Inflammatory macrophage (primary cell): ENCODE data around the gene EMILIN2.

Experiments
- DNase-seq, 2 donors: peaks; one replicate each; pipeline ENCODE4 v3.0.0-alpha.2; 2020 to 2022

The EMILIN2 gene

DNA sequence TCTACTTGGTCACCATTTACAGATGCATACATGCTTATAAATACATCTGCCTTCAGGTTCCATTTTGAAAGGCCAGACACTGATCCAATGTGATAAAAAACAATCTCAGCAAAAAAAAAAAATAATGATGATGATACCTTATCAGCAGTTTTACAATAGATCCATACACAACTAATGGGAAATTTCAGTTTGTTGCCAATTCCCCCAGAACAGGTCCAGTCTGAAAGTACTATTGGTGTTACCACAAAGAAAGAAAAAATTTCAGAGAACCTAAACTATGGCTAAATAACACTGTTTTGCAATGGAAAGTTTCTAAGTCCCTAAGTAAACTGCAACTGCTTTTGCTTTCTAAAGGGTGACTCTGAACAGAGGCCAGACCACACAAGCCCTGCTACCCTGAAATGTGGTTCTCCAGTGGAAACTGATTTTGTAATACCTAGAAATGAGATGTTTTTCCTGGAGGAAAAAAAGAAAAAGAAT is 112.1 kb downstream of the EMILIN2 start:
- DNase-seq, result peak; percentile 47 to 63

DNA sequence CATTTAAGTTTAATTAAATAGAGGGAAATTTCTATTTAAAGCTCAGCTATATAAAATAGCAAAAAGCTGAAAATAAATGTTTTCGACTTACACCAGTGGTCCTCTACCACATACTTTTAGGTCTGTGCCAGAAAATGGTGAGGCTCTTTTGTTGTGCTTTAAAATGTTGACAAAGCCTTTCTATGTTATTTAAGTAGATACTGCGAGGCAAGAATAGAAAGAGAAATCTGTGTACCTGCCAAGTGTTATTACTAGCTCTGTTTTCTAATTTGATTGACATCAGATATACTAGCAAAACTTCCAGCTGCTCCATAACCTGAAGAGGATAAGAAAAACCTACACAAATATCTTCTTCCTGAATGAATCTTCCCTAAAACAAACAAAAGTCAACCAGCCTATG is 112.5 kb downstream of the EMILIN2 start:
- DNase-seq, result no peak

DNA sequence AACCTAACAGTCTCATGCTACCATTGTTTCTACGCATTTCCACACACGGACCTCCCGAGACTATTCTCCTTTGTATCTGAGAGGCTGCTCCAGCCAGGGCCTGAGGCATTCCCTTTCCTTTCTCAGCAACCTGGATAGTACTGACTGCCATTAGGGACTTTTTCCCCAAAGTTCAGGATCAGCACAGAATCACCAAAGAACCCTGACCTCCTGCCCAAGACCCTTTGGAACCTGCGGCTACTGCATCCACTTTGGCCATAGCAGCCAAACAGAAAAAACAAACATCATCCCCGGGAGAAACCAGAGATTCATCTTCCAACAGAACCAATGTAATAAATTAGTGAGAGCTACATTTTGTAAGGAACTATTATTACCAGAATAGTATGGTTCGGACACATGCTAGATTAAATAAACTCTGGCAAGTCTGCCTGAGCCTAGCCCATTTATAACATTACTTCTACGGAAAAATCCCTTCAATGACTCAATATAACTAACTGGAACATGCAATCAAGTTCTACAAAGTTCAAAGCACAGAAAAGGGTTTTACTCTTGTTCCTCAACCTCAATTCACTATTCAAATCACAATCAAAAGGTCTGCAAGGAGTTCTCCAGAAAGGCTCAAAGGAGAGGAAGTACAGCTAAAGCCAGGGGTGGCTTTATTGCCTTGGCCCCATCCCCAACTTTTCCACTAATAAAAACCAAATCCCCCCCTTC is 114.3 kb downstream of the EMILIN2 start:
- peak in 1 of 2 donors; percentile 8 for DNase-seq

DNA sequence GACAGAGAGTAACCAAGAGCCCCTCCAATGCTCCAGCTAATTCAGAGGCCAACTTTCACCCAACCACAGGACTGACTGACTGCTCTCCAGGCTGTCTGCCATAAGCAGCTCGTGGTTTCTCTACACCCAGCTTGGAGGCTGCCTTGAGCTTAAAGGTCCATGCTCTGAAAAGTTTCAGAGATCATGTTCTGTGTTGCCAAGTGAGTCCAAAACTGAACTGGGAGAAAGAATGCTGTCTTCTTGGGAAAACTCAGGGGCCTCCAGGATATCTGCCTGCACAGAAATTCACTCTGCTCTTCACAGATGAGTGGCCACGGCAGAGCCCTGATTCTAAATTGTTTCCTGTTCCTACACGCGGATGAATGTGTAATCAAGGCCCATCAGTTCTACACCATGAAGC is 115.0 kb downstream of the EMILIN2 start:
- peak in 1 of 2 donors; percentile 2 for DNase-seq

DNA sequence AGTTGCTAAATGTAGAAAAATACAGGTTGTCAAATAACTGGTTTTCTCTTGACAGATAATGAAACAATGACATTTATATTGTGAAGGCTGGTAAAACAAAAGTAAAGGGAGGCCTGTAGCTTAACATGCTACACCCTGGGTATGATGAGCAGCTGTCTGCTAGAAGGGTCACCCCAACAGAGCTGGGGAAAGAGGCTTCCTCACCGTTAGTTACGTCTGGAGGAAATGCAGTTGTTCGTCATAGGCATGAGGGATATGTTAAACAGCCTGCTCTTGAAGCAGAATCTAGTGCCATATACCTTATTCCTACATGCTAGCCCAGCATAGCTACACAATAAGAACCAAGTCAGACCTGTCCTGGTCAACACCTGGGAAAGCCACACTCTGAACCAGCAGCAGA is 116.2 kb downstream of the EMILIN2 start:
- DNase-seq, result peak; percentile 5 to 29

DNA sequence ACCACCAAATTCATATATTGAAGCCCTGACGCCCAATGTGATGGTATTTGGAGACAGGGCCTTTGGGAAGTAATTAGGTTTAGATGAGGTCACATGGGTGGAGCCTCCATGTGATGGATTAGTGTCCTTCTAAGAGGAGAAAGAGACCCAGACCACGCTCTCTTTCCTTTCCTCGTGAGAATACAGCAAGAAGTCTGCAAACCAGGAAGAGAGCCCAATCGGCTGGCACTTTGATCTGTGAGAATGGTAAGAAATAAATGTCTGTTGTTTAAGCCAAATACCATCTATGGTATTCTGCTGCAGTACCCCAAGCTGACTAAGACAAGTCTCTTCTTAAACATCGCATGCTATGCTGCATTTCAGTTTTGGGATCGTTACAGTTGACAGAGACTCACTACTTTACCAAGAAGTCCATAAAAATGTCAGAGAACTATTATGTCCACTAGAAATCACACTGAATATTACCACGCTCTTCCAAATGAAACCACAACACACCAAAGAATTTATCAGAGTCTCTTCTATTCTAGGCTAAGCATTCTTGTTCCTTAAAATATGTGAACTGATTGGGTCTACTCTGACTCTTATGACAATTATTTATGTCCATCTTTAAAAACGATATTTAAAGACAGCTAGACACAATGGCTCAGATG is 117.7 kb downstream of the EMILIN2 start:
- DNase-seq, result no peak
